Natural killer cell (primary cell): ENCODE measurements around the gene LCN12. TPM values are rescaled to one million over a fixed set of nuclear protein-coding genes. Genes with fewer than 3 reads are reported as not detected.

Experiments
- ATAC-seq, 3 donors: fragments of 150-1000 bp in 2 of 3; fragments of 200-7000 bp in 1 of 3; cut with Tn5 transposase; 1 replicate in 1 of 3; 2 replicates in 2 of 3; pipeline ENCODE4 v1.10.0; 2021; ENCODE audit warnings: mild to moderate bottlenecking in 2 of 3, moderate library complexity in 2 of 3
- DNase-seq, 2 donors: peaks; one replicate each; pipeline versions ENCODE4 v3.0.0 to v3.0.0-alpha.2; 2013 to 2021; ENCODE audit warnings: mixed read lengths in 1 of 2
- H3K27ac ChIP-seq: one replicate; pipeline ENCODE4 v1.5.1; 2013; ENCODE audit warnings: mild to moderate bottlenecking, low read length
- H3K27me3 ChIP-seq: one replicate; pipeline ENCODE4 v1.6.1; 2013; ENCODE audit warnings: low read length; ENCODE audit not compliant: control insufficient read depth, insufficient read depth
- H3K36me3 ChIP-seq: one replicate; pipeline ENCODE4 v1.6.1; 2013; ENCODE audit warnings: low read length; ENCODE audit not compliant: control insufficient read depth, insufficient read depth
- H3K4me1 ChIP-seq: one replicate; pipeline ENCODE4 v1.6.1; 2013; ENCODE audit warnings: low read length; ENCODE audit not compliant: control insufficient read depth, insufficient read depth
- H3K4me3 ChIP-seq: one replicate; pipeline ENCODE4 v1.5.1; 2013; ENCODE audit warnings: low read length
- H3K9me3 ChIP-seq: one replicate; pipeline ENCODE4 v1.6.1; 2013; ENCODE audit warnings: low read length; ENCODE audit not compliant: control insufficient read depth, insufficient read depth
- H3K27ac Mint-ChIP-seq, 2 donors: one replicate each; pipeline ENCODE4 v1.8.0; 2022; ENCODE audit warnings: mild to moderate bottlenecking in 2 of 2, mixed read lengths in 2 of 2, moderate library complexity in 1 of 2
- H3K27me3 Mint-ChIP-seq, 2 donors: one replicate each; pipeline ENCODE4 v1.8.0; 2022; ENCODE audit warnings: low read depth in 2 of 2, mixed read lengths in 2 of 2
- H3K36me3 Mint-ChIP-seq: one replicate; pipeline ENCODE4 v1.8.0; 2022; ENCODE audit warnings: mixed read lengths
- H3K4me1 Mint-ChIP-seq, 2 donors: one replicate each; pipeline ENCODE4 v1.8.0; 2022; ENCODE audit warnings: mixed read lengths in 2 of 2
- H3K4me3 Mint-ChIP-seq: one replicate; pipeline ENCODE4 v1.8.0; 2022; ENCODE audit warnings: mild to moderate bottlenecking, moderate library complexity, mixed read lengths
- H3K9me3 Mint-ChIP-seq, 2 donors: one replicate each; pipeline ENCODE4 v1.8.0; 2022; ENCODE audit warnings: mixed read lengths in 2 of 2
- WGBS: methylation state at CpG from one replicate; pipeline ENCODE4 v1.1.7; 2013; ENCODE audit warnings: missing lambda C conversion rate; ENCODE audit not compliant: insufficient coverage; 5-methylcytosine and 5-hydroxymethylcytosine counted together
- intact Hi-C: fragments of 100-400 bp; cut with micrococcal nuclease; formaldehyde crosslinking; loops from one replicate; pipeline ENCODE4 v1.14.2; 2022
- total RNA-seq, 4 donors: library from RNA; stranded (reverse); fragments of 120-200 nt in 1 of 4; gene quantifications; one replicate each; pipeline versions ENCODE4 v1.2.3 to v1.2.4, GENCODE V29; 2013 to 2022
- TF ChIP-seq, protein P1 (sequence below): fragments of 200-600 bp; IDR thresholded peaks from one replicate; pipeline ENCODE4 v1.8.0; 2022; ENCODE audit warnings: antibody characterized with exemption

Gene LCN12
- total RNA-seq, 3 donors from 2014 or later (not counting 1 experiment from before 2014, with no cell fraction given) = 9.2 to 11.3 (median 9.8) TPM

DNA sequence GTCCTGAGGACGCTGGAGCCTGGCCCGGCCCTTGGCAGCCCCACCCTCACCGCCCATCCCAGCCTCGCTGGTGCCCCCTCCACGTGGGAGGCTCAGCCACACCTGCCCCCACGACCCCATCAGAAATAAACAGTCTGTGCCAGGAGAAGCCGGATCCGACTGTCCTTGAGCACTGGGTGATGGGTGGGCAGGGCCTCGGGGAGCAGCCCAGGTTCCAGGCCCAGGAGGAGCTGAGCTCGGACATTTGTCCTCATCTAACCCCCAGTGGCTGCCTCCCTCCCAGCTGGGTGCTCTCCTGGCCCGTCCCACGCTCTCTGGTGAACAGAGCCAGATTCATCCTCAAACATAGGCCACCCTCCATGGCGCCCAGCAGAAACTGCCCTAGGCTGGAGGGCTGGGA is 20.7 kb downstream of the LCN12 start:
- Mint-ChIP-seq H3K4me1 (peaks cover 6 to 42% of the 10 kb centered on the region in 2 donors), H3K27me3 (no peaks in the 10 kb centered on the region), H3K4me3 (no peak overlapping the region), H3K36me3 (no peaks in the 10 kb centered on the region), H3K9me3 (no peaks in the 10 kb centered on the region), H3K27ac (peak overlapping the region in 1 of 2 donors; percentile 38)
- H3K27ac ChIP-seq = no peak overlapping the region
- H3K4me1 ChIP-seq = peaks cover 50% of the 10 kb centered on the region
- no peaks in the 10 kb centered on the region for H3K27me3 ChIP-seq
- no peak for DNase-seq
- TF ChIP-seq, protein P1, sequence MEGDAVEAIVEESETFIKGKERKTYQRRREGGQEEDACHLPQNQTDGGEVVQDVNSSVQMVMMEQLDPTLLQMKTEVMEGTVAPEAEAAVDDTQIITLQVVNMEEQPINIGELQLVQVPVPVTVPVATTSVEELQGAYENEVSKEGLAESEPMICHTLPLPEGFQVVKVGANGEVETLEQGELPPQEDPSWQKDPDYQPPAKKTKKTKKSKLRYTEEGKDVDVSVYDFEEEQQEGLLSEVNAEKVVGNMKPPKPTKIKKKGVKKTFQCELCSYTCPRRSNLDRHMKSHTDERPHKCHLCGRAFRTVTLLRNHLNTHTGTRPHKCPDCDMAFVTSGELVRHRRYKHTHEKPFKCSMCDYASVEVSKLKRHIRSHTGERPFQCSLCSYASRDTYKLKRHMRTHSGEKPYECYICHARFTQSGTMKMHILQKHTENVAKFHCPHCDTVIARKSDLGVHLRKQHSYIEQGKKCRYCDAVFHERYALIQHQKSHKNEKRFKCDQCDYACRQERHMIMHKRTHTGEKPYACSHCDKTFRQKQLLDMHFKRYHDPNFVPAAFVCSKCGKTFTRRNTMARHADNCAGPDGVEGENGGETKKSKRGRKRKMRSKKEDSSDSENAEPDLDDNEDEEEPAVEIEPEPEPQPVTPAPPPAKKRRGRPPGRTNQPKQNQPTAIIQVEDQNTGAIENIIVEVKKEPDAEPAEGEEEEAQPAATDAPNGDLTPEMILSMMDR = no peak
- H3K36me3 ChIP-seq = no peaks in the 10 kb centered on the region
- no peaks in the 10 kb centered on the region for H3K9me3 ChIP-seq
- intact Hi-C loops = no loop called here
- ATAC-seq = no peak
- no peak overlapping the region for H3K4me3 ChIP-seq
- WGBS = 84% methylated on average over 13 of the region's 13 CpGs

DNA sequence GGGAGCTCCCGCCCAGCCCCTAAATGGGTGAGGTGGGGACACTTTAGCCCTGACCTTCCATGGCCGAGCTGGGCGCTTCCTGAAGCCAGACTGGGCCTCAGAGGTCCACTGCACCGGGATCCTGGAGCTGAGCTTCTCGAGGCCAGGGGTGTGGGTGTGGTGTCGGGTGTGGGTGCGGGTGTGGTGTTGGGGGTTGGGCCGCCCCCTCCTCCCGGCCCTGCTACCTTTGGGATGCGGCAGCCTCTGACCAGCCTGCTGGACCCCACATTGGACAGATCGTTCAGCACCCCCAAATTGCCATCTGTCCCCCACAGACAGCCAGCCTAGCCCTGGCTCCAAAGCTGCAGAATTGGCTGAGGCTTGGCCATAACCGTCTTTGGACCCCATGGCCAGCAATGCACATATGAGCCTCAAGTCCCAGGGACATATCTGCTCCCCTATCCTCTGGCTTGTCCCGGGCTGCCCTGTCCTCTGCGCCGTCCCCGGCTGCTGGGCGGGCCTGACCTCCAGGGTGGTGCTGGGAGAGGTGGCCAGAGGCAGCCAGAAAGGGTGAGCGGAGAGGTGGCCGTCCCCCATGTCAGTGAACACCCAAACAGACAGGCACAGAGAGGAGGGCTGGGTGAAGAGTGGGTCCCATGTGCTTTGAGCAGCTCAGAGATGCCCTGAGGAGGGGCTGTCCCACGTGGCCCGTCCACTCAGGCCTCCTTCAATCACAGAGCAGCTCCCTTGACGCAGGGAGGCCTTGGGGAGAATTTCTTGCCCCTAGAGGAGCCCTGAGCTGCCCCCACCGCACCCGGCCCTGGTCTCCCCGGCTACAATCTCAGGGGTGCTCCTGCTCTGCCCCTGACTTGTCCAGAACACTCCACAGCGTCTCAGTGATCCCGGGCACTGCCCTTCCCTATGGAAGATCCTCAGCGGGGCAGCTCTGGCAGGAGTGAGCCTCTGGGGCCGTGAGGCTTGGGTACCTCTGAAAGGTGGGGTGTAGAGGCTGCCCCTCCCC is 21.8 kb downstream of the LCN12 start:
- H3K27ac Mint-ChIP-seq = peak overlapping the region in 1 of 2 donors; percentile 38
- Histone ChIP-seq H3K27ac (peak overlapping the region; percentile 51), H3K4me1 (peaks cover 59% of the 10 kb centered on the region), H3K9me3 (no peaks in the 10 kb centered on the region), H3K36me3 (no peaks in the 10 kb centered on the region), H3K27me3 (no peaks in the 10 kb centered on the region), H3K4me3 (no peak overlapping the region)
- intact Hi-C loops = no loop called here
- 91% methylated on average over 29 of the region's 29 CpGs for WGBS
- no peak overlapping the region for H3K4me3 Mint-ChIP-seq
- no peaks in the 10 kb centered on the region for H3K27me3 Mint-ChIP-seq
- TF ChIP-seq, protein P1 = no peak
- peaks cover 6 to 42% of the 10 kb centered on the region in 2 donors for H3K4me1 Mint-ChIP-seq
- DNase-seq (no peak), ATAC-seq (no peak)
- H3K9me3 Mint-ChIP-seq = no peaks in the 10 kb centered on the region
- H3K36me3 Mint-ChIP-seq = no peaks in the 10 kb centered on the region

DNA sequence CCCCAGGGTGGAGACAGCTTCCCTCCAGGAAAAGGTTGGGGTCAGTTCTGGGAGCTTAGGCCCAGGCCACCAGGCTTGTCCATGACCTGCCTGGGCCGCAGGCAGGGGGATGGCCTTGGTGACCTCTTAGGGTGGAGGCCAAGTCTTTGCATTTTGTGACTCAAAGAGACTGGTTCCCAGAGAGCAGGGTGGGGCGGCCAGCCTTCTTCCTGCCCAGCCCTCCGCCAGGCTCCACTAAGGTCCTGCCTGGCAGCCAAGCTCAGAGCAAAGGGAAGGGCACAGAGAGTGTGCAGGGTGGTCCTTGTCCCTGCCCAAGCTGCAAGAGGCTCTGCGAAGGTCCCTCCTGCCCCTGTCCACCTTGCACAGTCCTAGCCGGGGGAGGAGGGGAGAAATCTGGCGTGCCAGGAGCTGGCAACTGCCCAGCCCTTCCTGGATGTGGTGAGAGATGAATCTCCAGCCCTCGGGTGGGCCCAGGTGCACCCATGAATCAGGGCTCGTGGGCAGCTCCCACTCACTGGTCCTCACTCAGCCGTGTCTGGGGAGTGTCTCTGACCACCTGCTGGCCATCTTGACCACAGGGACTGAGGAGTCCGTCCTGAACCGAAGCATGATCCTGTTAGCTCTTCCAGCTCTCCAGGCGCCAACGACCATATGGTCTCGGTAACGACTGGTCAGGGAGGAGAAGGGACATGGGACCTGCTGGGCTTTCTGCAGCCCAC is 22.9 kb downstream of the LCN12 start:
- DNase-seq = peak in 1 of 2 donors; percentile 45
- Mint-ChIP-seq H3K9me3 (no peaks in the 10 kb centered on the region), H3K36me3 (no peaks in the 10 kb centered on the region), H3K4me3 (peak overlapping the region; percentile 83), H3K27me3 (no peaks in the 10 kb centered on the region), H3K27ac (peak overlapping the region; percentile 78 to 80), H3K4me1 (peaks cover 6 to 41% of the 10 kb centered on the region in 2 donors)
- intact Hi-C loops = no loop called here
- H3K27me3 ChIP-seq = no peaks in the 10 kb centered on the region
- ATAC-seq = no peak
- 34% methylated on average over 15 of the region's 15 CpGs for WGBS
- TF ChIP-seq, protein P1 = no peak
- H3K27ac ChIP-seq = peak overlapping the region; percentile 51
- peak overlapping the region; percentile 26 for H3K4me3 ChIP-seq
- no peaks in the 10 kb centered on the region for H3K36me3 ChIP-seq
- H3K4me1 ChIP-seq = peaks cover 59% of the 10 kb centered on the region
- H3K9me3 ChIP-seq = no peaks in the 10 kb centered on the region
